Neural progenitor cell (in vitro differentiated cells): ENCODE measurements around the gene AMN1.

ENCODE experiments used
- CTCF ChIP-seq: fragments of 200-600 bp; sonication (generic); IDR thresholded peaks from 2 replicates; pipeline ENCODE4 v1.5.1; 2017; ENCODE audit warnings: antibody characterized with exemption, mild to moderate bottlenecking
- EZH2 ChIP-seq: fragments of 200-600 bp; sonication (generic); IDR thresholded peaks from 2 replicates; pipeline ENCODE4 v1.6.1; 2017; ENCODE audit warnings: antibody characterized with exemption, mild to moderate bottlenecking, moderate library complexity
- EZH2phosphoT487 ChIP-seq: fragments of 200-600 bp; sonication (generic); IDR thresholded peaks from 2 replicates; pipeline ENCODE4 v1.6.1; 2017; ENCODE audit warnings: antibody characterized with exemption

GRCh38 chr12:31745242-31745641, 16.4 kb upstream of the AMN1 start:
- TF ChIP-seq CTCF (no peak), EZH2 (no peak), EZH2phosphoT487 (no peak)
